ENCODE data around the gene GAS6.

- TF ChIP-seq, protein P1, sequence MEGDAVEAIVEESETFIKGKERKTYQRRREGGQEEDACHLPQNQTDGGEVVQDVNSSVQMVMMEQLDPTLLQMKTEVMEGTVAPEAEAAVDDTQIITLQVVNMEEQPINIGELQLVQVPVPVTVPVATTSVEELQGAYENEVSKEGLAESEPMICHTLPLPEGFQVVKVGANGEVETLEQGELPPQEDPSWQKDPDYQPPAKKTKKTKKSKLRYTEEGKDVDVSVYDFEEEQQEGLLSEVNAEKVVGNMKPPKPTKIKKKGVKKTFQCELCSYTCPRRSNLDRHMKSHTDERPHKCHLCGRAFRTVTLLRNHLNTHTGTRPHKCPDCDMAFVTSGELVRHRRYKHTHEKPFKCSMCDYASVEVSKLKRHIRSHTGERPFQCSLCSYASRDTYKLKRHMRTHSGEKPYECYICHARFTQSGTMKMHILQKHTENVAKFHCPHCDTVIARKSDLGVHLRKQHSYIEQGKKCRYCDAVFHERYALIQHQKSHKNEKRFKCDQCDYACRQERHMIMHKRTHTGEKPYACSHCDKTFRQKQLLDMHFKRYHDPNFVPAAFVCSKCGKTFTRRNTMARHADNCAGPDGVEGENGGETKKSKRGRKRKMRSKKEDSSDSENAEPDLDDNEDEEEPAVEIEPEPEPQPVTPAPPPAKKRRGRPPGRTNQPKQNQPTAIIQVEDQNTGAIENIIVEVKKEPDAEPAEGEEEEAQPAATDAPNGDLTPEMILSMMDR (conservative IDR thresholded peaks at IDR 0.05 in 1 of 2, IDR thresholded peaks at IDR 0.05 in 1 of 2; ENCODE audit: extremely low read depth in 1 of 2, insufficient read depth in 1 of 2, low read depth in 1 of 2, low read length in 2 of 2): no peak
- TF ChIP-seq EZH2 (IDR thresholded peaks at IDR 0.05; ENCODE audit: borderline replicate concordance, low read length): no peak
Observed at GRCh38 chr13:113853518-113854237, 10.2 kb downstream of the GAS6 start.

Data from mammary epithelial cell (primary cell).